Measurements from ENCODE around the gene INHBB. TPM values are rescaled to one million over a fixed set of nuclear protein-coding genes. Genes with fewer than 3 reads are reported as not detected.

The INHBB gene
- total RNA-seq, 1 experiment from 2014 or later = 0.27 TPM

DNA sequence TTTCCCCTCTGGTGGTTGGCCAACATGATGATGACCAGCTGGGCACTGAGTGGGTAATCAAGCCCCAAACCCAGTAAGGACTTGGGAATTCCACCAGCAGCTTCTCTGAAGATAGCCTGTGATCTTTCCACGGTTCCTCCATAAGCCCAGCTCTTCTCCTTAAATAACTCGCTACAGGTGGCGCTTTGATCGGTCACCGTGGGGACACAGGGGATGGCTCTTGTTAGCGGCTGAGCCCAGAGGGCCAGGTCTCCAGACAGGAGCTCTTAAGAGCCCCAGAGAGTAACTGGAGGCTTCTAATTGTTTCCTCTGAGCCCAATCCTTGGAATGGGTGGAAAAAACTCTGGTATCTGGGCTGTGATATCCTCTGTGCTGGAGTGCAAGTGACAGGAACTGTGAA lies 13.6 kb upstream of the INHBB start:
- H3K9me3 ChIP-seq (ENCODE audit: control insufficient read depth in 1 of 2, insufficient read depth in 1 of 2, low read depth in 1 of 2, low read length in 2 of 2) = no peaks in the 10 kb centered on the region
- H2AFZ ChIP-seq (ENCODE audit: low read depth, low read length, poor library complexity, severe bottlenecking) = no peak overlapping the region
- no peak overlapping the region for H3K27ac ChIP-seq (ENCODE audit: low read depth, low read length)
- H3K4me2 ChIP-seq (ENCODE audit: low read length) = no peak overlapping the region
- H3K79me2 ChIP-seq (ENCODE audit: insufficient read depth, low read length) = no peaks in the 10 kb centered on the region
- CTCF ChIA-PET = no interaction called here
- no peak for TF ChIP-seq ATF3 (IDR thresholded peaks at IDR 0.05)
- TF ChIP-seq POLR2AphosphoS5 (IDR thresholded peaks at IDR 0.05; ENCODE audit: low read depth, low read length) = no peak
- TF ChIP-seq TCF7L2 (IDR thresholded peaks at IDR 0.05; ENCODE audit: borderline replicate concordance, extremely low read depth, insufficient read depth, insufficient read length) = no peak
- TF ChIP-seq REST (IDR thresholded peaks at IDR 0.05; ENCODE audit: low read depth) = no peak
- TF ChIP-seq YY1 (IDR thresholded peaks at IDR 0.05; ENCODE audit: extremely low read depth, insufficient replicate concordance, low read depth, low read length) = no peak
- TF ChIP-seq RAD21 (IDR thresholded peaks at IDR 0.05; ENCODE audit: low read depth) = no peak
- no peak for TF ChIP-seq ZFX (IDR thresholded peaks at IDR 0.05)
- no peak for TF ChIP-seq ZBTB33 (IDR thresholded peaks at IDR 0.05; ENCODE audit: extremely low read depth, insufficient replicate concordance, low read length)
- TF ChIP-seq EGR1 (IDR thresholded peaks at IDR 0.05; ENCODE audit: low read depth) = no peak
- TF ChIP-seq, protein P1, sequence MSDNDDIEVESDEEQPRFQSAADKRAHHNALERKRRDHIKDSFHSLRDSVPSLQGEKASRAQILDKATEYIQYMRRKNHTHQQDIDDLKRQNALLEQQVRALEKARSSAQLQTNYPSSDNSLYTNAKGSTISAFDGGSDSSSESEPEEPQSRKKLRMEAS (IDR thresholded peaks at IDR 0.05) = no peak
- no peak for TF ChIP-seq ZNF274 (IDR thresholded peaks at IDR 0.05; ENCODE audit: low read depth, low read length)
- no peak for TF ChIP-seq ELF1 (IDR thresholded peaks at IDR 0.05; ENCODE audit: borderline replicate concordance, low read depth)
- TF ChIP-seq, protein P2, sequence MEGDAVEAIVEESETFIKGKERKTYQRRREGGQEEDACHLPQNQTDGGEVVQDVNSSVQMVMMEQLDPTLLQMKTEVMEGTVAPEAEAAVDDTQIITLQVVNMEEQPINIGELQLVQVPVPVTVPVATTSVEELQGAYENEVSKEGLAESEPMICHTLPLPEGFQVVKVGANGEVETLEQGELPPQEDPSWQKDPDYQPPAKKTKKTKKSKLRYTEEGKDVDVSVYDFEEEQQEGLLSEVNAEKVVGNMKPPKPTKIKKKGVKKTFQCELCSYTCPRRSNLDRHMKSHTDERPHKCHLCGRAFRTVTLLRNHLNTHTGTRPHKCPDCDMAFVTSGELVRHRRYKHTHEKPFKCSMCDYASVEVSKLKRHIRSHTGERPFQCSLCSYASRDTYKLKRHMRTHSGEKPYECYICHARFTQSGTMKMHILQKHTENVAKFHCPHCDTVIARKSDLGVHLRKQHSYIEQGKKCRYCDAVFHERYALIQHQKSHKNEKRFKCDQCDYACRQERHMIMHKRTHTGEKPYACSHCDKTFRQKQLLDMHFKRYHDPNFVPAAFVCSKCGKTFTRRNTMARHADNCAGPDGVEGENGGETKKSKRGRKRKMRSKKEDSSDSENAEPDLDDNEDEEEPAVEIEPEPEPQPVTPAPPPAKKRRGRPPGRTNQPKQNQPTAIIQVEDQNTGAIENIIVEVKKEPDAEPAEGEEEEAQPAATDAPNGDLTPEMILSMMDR (IDR thresholded peaks at IDR 0.05 in 2 of 3, conservative IDR thresholded peaks at IDR 0.05 in 1 of 3; ENCODE audit: borderline replicate concordance in 1 of 3, insufficient read depth in 1 of 3, low read depth in 2 of 3, low read length in 2 of 3) = no peak
- no peaks in the 10 kb centered on the region for H4K20me1 ChIP-seq (ENCODE audit: insufficient read depth)
- RAD21 ChIA-PET (ENCODE audit: low non-redundant PET in 1 of 2, low total read pairs in 2 of 2, uncharacterized antibody in 2 of 2, unreplicated experiment in 2 of 2) = no interaction called here
- no peaks in the 10 kb centered on the region for H3K36me3 ChIP-seq (ENCODE audit: control insufficient read depth in 1 of 2, insufficient read depth in 2 of 2, low read length in 2 of 2)
- POLR2A ChIA-PET = no interaction called here
- no peak for DNase-seq (ENCODE audit: low read depth, low spot score)
- 0 out of 2 replicates have a peak, but pooled peaks cover 3% of the 10 kb centered on the region for H3K27me3 ChIP-seq (ENCODE audit: insufficient read depth, low read length)
- no peaks in the 10 kb centered on the region for H3K9me2 ChIP-seq (ENCODE audit: insufficient read depth)
- intact Hi-C loops (cut with micrococcal nuclease) = no loop called here
- no peak overlapping the region for H3K9ac ChIP-seq (ENCODE audit: low read length)
- BruUV-seq (replicated peaks) = no TSS peak
- H3K4me3 ChIP-seq (replicated peaks in 1 of 2; ENCODE audit: low read depth in 1 of 2, low read length in 2 of 2) = no peak overlapping the region
- no peaks in the 10 kb centered on the region for H3K4me1 ChIP-seq (ENCODE audit: control insufficient read depth in 1 of 2, insufficient read depth in 2 of 2, low read length in 2 of 2)
- no peak for ATAC-seq

Measured in HCT116 (cell line).